Measurements from ENCODE around the gene MARCO.

The MARCO gene

GRCh38 chr2:118929059-118929458 is 12.9 kb upstream of the MARCO start:
- Histone ChIP-seq H3K14ac (ENCODE audit: low read length) (no peak overlapping the region), H3K36me3 (replicated peaks in 1 of 2; ENCODE audit: control insufficient read depth in 2 of 2, insufficient read depth in 2 of 2, low read length in 2 of 2) (no peaks in the 10 kb centered on the region), H3K4me3 (ENCODE audit: low read length in 2 of 2) (no peak overlapping the region), H3K9me3 (replicated peaks in 1 of 2; ENCODE audit: control insufficient read depth in 2 of 2, insufficient read depth in 1 of 2, low read depth in 1 of 2, low read length in 2 of 2) (peaks cover 0 to 2% of the 10 kb centered on the region in 2 donors), H2AFZ (ENCODE audit: low read length) (no peak overlapping the region), H3K23ac (ENCODE audit: low read depth, low read length, poor library complexity) (no peak overlapping the region), H4K8ac (ENCODE audit: low read depth, low read length) (no peak overlapping the region), H3K18ac (ENCODE audit: low read length) (no peak overlapping the region), H2AK5ac (ENCODE audit: low read depth, low read length) (no peak overlapping the region), H3K4me1 (ENCODE audit: control insufficient read depth in 2 of 2, insufficient read depth in 1 of 2, low read depth in 1 of 2, low read length in 2 of 2) (no peaks in the 10 kb centered on the region), H3K9ac (ENCODE audit: low read depth, low read length, poor library complexity) (no peak overlapping the region), H4K91ac (ENCODE audit: low read depth, low read length, poor library complexity) (no peak overlapping the region), H3K4me2 (ENCODE audit: insufficient read depth, low read length, poor library complexity, severe bottlenecking) (no peak overlapping the region), H2BK120ac (ENCODE audit: low read depth, low read length) (no peak overlapping the region), H3K27me3 (ENCODE audit: control insufficient read depth in 3 of 3, insufficient read depth in 3 of 3, low read depth in 1 of 3, low read length in 3 of 3) (no peaks in the 10 kb centered on the region), H2BK12ac (ENCODE audit: low read length) (no peak overlapping the region), H3K27ac (replicated peaks; ENCODE audit: low read length) (no peak overlapping the region), H2BK5ac (ENCODE audit: low read length) (no peak overlapping the region), H3K4ac (ENCODE audit: low read length) (no peak overlapping the region), H3K79me1 (ENCODE audit: low read depth, low read length) (no peaks in the 10 kb centered on the region), H2BK15ac (ENCODE audit: low read length) (no peak overlapping the region)
- DNase-seq (ENCODE audit: low spot score), result no peak
- no CpG with 5 or more reads among the region's 1 CpG for WGBS, 2 donors (ENCODE audit: extremely low coverage in 2 of 2, insufficient read length in 2 of 2, insufficient replicate concordance in 1 of 2)

GRCh38 chr2:118932949-118933348 is 9.0 kb upstream of the MARCO start:
- Histone ChIP-seq H3K9me3 (replicated peaks in 1 of 2; ENCODE audit: control insufficient read depth in 2 of 2, insufficient read depth in 1 of 2, low read depth in 1 of 2, low read length in 2 of 2) (peaks cover 0 to 2% of the 10 kb centered on the region in 2 donors), H3K4me1 (ENCODE audit: control insufficient read depth in 2 of 2, insufficient read depth in 1 of 2, low read depth in 1 of 2, low read length in 2 of 2) (no peaks in the 10 kb centered on the region), H3K9ac (ENCODE audit: low read depth, low read length, poor library complexity) (no peak overlapping the region), H3K27ac (replicated peaks; ENCODE audit: low read length) (no peak overlapping the region), H3K27me3 (ENCODE audit: control insufficient read depth in 3 of 3, insufficient read depth in 3 of 3, low read depth in 1 of 3, low read length in 3 of 3) (no peaks in the 10 kb centered on the region), H3K79me1 (ENCODE audit: low read depth, low read length) (no peaks in the 10 kb centered on the region), H2AFZ (ENCODE audit: low read length) (no peak overlapping the region), H2AK5ac (ENCODE audit: low read depth, low read length) (no peak overlapping the region), H4K91ac (ENCODE audit: low read depth, low read length, poor library complexity) (no peak overlapping the region), H2BK5ac (ENCODE audit: low read length) (no peak overlapping the region), H3K36me3 (replicated peaks in 1 of 2; ENCODE audit: control insufficient read depth in 2 of 2, insufficient read depth in 2 of 2, low read length in 2 of 2) (no peaks in the 10 kb centered on the region), H2BK12ac (ENCODE audit: low read length) (no peak overlapping the region), H3K14ac (ENCODE audit: low read length) (no peak overlapping the region), H3K4me3 (ENCODE audit: low read length in 2 of 2) (no peak overlapping the region), H3K4me2 (ENCODE audit: insufficient read depth, low read length, poor library complexity, severe bottlenecking) (no peak overlapping the region), H3K23ac (ENCODE audit: low read depth, low read length, poor library complexity) (no peak overlapping the region), H2BK120ac (ENCODE audit: low read depth, low read length) (no peak overlapping the region), H3K18ac (ENCODE audit: low read length) (no peak overlapping the region), H4K8ac (ENCODE audit: low read depth, low read length) (no peak overlapping the region), H2BK15ac (ENCODE audit: low read length) (no peak overlapping the region), H3K4ac (ENCODE audit: low read length) (no peak overlapping the region)
- WGBS, 2 donors (ENCODE audit: extremely low coverage in 2 of 2, insufficient read length in 2 of 2, insufficient replicate concordance in 1 of 2), result no CpG with 5 or more reads among the region's 1 CpG
- no peak for DNase-seq (ENCODE audit: low spot score)

DNA sequence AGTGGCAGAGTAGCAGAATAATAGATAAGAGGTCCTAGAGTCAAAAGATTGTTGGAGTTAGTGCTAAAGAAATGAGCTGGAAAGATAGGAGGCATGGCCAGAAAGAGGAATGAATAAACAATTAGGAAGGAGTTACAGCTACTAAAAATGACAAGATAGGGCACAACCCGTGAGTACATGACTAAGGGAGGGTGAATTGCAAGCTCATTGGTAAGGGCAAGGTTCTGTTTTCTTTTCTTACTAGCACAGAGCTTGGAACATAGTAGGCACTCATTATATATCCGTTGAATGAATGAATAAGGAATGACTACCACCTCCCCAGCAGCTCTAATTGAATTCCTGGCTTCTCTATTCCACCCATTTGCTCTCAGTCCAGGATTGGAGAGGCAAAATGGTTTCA is 5.7 kb upstream of the MARCO start:
- Histone ChIP-seq H2BK15ac (ENCODE audit: low read length) (no peak overlapping the region), H3K27me3 (ENCODE audit: control insufficient read depth in 3 of 3, insufficient read depth in 3 of 3, low read depth in 1 of 3, low read length in 3 of 3) (no peaks in the 10 kb centered on the region), H3K23ac (ENCODE audit: low read depth, low read length, poor library complexity) (no peak overlapping the region), H2BK12ac (ENCODE audit: low read length) (no peak overlapping the region), H2AFZ (ENCODE audit: low read length) (no peak overlapping the region), H3K79me1 (ENCODE audit: low read depth, low read length) (no peaks in the 10 kb centered on the region), H3K9ac (ENCODE audit: low read depth, low read length, poor library complexity) (no peak overlapping the region), H3K18ac (ENCODE audit: low read length) (no peak overlapping the region), H3K14ac (ENCODE audit: low read length) (no peak overlapping the region), H2BK120ac (ENCODE audit: low read depth, low read length) (no peak overlapping the region), H4K8ac (ENCODE audit: low read depth, low read length) (no peak overlapping the region), H3K36me3 (replicated peaks in 1 of 2; ENCODE audit: control insufficient read depth in 2 of 2, insufficient read depth in 2 of 2, low read length in 2 of 2) (no peaks in the 10 kb centered on the region), H2BK5ac (ENCODE audit: low read length) (no peak overlapping the region), H3K4me2 (ENCODE audit: insufficient read depth, low read length, poor library complexity, severe bottlenecking) (no peak overlapping the region), H3K4me3 (ENCODE audit: low read length in 2 of 2) (no peak overlapping the region), H3K27ac (replicated peaks; ENCODE audit: low read length) (no peak overlapping the region), H4K91ac (ENCODE audit: low read depth, low read length, poor library complexity) (no peak overlapping the region), H3K9me3 (replicated peaks in 1 of 2; ENCODE audit: control insufficient read depth in 2 of 2, insufficient read depth in 1 of 2, low read depth in 1 of 2, low read length in 2 of 2) (peaks cover 0 to 2% of the 10 kb centered on the region in 2 donors), H2AK5ac (ENCODE audit: low read depth, low read length) (no peak overlapping the region), H3K4ac (ENCODE audit: low read length) (no peak overlapping the region), H3K4me1 (ENCODE audit: control insufficient read depth in 2 of 2, insufficient read depth in 1 of 2, low read depth in 1 of 2, low read length in 2 of 2) (no peaks in the 10 kb centered on the region)
- DNase-seq (ENCODE audit: low spot score), result no peak
- no CpG with 5 or more reads among the region's 2 CpGs for WGBS, 2 donors (ENCODE audit: extremely low coverage in 2 of 2, insufficient read length in 2 of 2, insufficient replicate concordance in 1 of 2)

DNA sequence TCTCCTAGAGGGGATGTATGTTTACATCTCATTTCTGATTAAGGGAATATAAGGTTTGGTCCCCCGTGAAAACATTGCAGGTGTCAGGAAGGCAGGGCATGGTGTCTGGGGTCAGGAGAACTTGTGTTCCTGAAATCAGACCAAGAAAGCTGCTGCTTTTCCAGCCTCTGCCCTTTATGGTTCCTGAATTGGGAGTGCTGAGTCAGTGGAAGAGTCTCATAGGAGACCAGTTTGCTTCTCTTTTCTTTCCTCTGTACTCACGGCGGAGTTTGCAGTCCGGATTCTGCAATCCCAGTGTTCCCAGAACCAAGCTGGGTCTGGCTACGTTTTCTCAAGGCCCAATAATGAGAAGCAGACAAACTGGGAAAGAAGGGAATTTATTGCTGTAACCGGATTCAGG is 5.1 kb upstream of the MARCO start:
- no peak for DNase-seq (ENCODE audit: low spot score)
- Histone ChIP-seq H3K36me3 (replicated peaks in 1 of 2; ENCODE audit: control insufficient read depth in 2 of 2, insufficient read depth in 2 of 2, low read length in 2 of 2) (no peaks in the 10 kb centered on the region), H2AK5ac (ENCODE audit: low read depth, low read length) (no peak overlapping the region), H3K18ac (ENCODE audit: low read length) (no peak overlapping the region), H4K91ac (ENCODE audit: low read depth, low read length, poor library complexity) (no peak overlapping the region), H3K27ac (replicated peaks; ENCODE audit: low read length) (no peak overlapping the region), H3K23ac (ENCODE audit: low read depth, low read length, poor library complexity) (no peak overlapping the region), H2BK15ac (ENCODE audit: low read length) (no peak overlapping the region), H3K9me3 (replicated peaks in 1 of 2; ENCODE audit: control insufficient read depth in 2 of 2, insufficient read depth in 1 of 2, low read depth in 1 of 2, low read length in 2 of 2) (no peaks in the 10 kb centered on the region), H3K4me1 (ENCODE audit: control insufficient read depth in 2 of 2, insufficient read depth in 1 of 2, low read depth in 1 of 2, low read length in 2 of 2) (no peaks in the 10 kb centered on the region), H3K27me3 (ENCODE audit: control insufficient read depth in 3 of 3, insufficient read depth in 3 of 3, low read depth in 1 of 3, low read length in 3 of 3) (no peaks in the 10 kb centered on the region), H3K4ac (ENCODE audit: low read length) (no peak overlapping the region), H2AFZ (ENCODE audit: low read length) (no peak overlapping the region), H3K14ac (ENCODE audit: low read length) (no peak overlapping the region), H2BK120ac (ENCODE audit: low read depth, low read length) (no peak overlapping the region), H3K4me2 (ENCODE audit: insufficient read depth, low read length, poor library complexity, severe bottlenecking) (no peak overlapping the region), H2BK12ac (ENCODE audit: low read length) (no peak overlapping the region), H3K4me3 (ENCODE audit: low read length in 2 of 2) (no peak overlapping the region), H3K9ac (ENCODE audit: low read depth, low read length, poor library complexity) (no peak overlapping the region), H3K79me1 (ENCODE audit: low read depth, low read length) (no peaks in the 10 kb centered on the region), H2BK5ac (ENCODE audit: low read length) (no peak overlapping the region), H4K8ac (ENCODE audit: low read depth, low read length) (no peak overlapping the region)
- no CpG with 5 or more reads among the region's 6 CpGs for WGBS, 2 donors (ENCODE audit: extremely low coverage in 2 of 2, insufficient read length in 2 of 2, insufficient replicate concordance in 1 of 2)

Measured in neuronal stem cell (in vitro differentiated cells).